Measurements from ENCODE around the gene LRRN4CL. TPM values are rescaled to one million over a fixed set of nuclear protein-coding genes. Genes with fewer than 3 reads are reported as not detected.
"Not testable (repeated sequence)": the region's sequence is repeated elsewhere in the genome, so short reads cannot be mapped to it uniquely, and the experiment has no call there.

Gene LRRN4CL
- total RNA-seq, 1 experiment from 2014 or later = 2.3 TPM

- Histone ChIP-seq H3K4me3 (no peak overlapping the region), H3K9me3 (no peaks in the 10 kb centered on the region), H3K36me3 (peaks cover 87% of the 10 kb centered on the region), H3K27me3 (no peaks in the 10 kb centered on the region)
- no peak for DNase-seq
These were observed 26.1 kb upstream of the LRRN4CL start for GRCh38 chr11:62715150-62716130.

- no peak for DNase-seq
- Histone ChIP-seq H3K36me3 (peaks cover 90% of the 10 kb centered on the region), H3K4me3 (no peak overlapping the region), H3K9me3 (no peaks in the 10 kb centered on the region), H3K27me3 (no peaks in the 10 kb centered on the region)
These were observed 24.0 kb upstream of the LRRN4CL start for GRCh38 chr11:62713343-62713742.

- no peak overlapping the region for H3K4me3 ChIP-seq
- no peaks in the 10 kb centered on the region for H3K9me3 ChIP-seq
- DNase-seq = no peak
- H3K27me3 ChIP-seq = no peaks in the 10 kb centered on the region
- H3K36me3 ChIP-seq = peaks cover 87% of the 10 kb centered on the region
These were observed 23.5 kb upstream of the LRRN4CL start for GRCh38 chr11:62712861-62713260.

- no peak overlapping the region for H3K4me3 ChIP-seq
- peaks cover 82% of the 10 kb centered on the region for H3K36me3 ChIP-seq
- no peaks in the 10 kb centered on the region for H3K27me3 ChIP-seq
- DNase-seq = no peak
- no peaks in the 10 kb centered on the region for H3K9me3 ChIP-seq
These were observed 23.0 kb upstream of the LRRN4CL start for GRCh38 chr11:62712276-62712812.

- H3K4me3 ChIP-seq = peak overlapping the region; percentile 23; the same call in 1 of the 2 replicates
- no peaks in the 10 kb centered on the region for H3K9me3 ChIP-seq
- no peaks in the 10 kb centered on the region for H3K27me3 ChIP-seq
- DNase-seq = peak; percentile 22
- H3K36me3 ChIP-seq = peaks cover 76% of the 10 kb centered on the region
These were observed 20.6 kb upstream of the LRRN4CL start for GRCh38 chr11:62710001-62710345.

GRCh38 chr11:62709247-62710000 is 20.1 kb upstream of the LRRN4CL start:
- peak; percentile 77 for DNase-seq
- peaks cover 78% of the 10 kb centered on the region for H3K36me3 ChIP-seq
- no peaks in the 10 kb centered on the region for H3K27me3 ChIP-seq
- no peaks in the 10 kb centered on the region for H3K9me3 ChIP-seq
- H3K4me3 ChIP-seq = peak overlapping the region; percentile 23

- H3K27me3 ChIP-seq = no peaks in the 10 kb centered on the region
- DNase-seq = no peak
- no peak overlapping the region for H3K4me3 ChIP-seq
- H3K9me3 ChIP-seq = no peaks in the 10 kb centered on the region
- peaks cover 74% of the 10 kb centered on the region for H3K36me3 ChIP-seq
These were observed 19.5 kb upstream of the LRRN4CL start for GRCh38 chr11:62708793-62709192.

GRCh38 chr11:62708392-62708791 is 19.1 kb upstream of the LRRN4CL start:
- H3K9me3 ChIP-seq = no peaks in the 10 kb centered on the region
- H3K27me3 ChIP-seq = no peaks in the 10 kb centered on the region
- DNase-seq = no peak
- no peak overlapping the region for H3K4me3 ChIP-seq
- peaks cover 74% of the 10 kb centered on the region for H3K36me3 ChIP-seq

GRCh38 chr11:62707277-62707861 is 18.0 kb upstream of the LRRN4CL start, which contains the start of the genes BSCL2 and GNG3:
Gene BSCL2 (minus strand): TSS chr11:62707424. CDS start chr11:62707195, 229 bp downstream.
Gene GNG3 (plus strand): TSS chr11:62707676. CDS start chr11:62708296, 620 bp downstream.
- Histone ChIP-seq H3K4me3 (peak within 1 kb of the TSS; percentile 85), H3K27me3 (no peaks in the 10 kb centered on the region), H3K36me3 (peaks cover 71% of the 10 kb centered on the region), H3K9me3 (no peaks in the 10 kb centered on the region)
- no peak for DNase-seq

- peaks cover 69% of the 10 kb centered on the region for H3K36me3 ChIP-seq
These were observed 17.5 kb upstream of the LRRN4CL start for GRCh38 chr11:62706850-62707247.

GRCh38 chr11:62705880-62706849 is 16.8 kb upstream of the LRRN4CL start:
- no peaks in the 10 kb centered on the region for H3K9me3 ChIP-seq
- no peaks in the 10 kb centered on the region for H3K27me3 ChIP-seq
- peak; percentile 92 for DNase-seq
- peak overlapping the region; percentile 85 for H3K4me3 ChIP-seq
- H3K36me3 ChIP-seq = peaks cover 67% of the 10 kb centered on the region

More at GRCh38 chr11:62706850-62707247, 17.5 kb upstream of the LRRN4CL start:
- no peak for DNase-seq
- Histone ChIP-seq H3K27me3 (no peaks in the 10 kb centered on the region), H3K4me3 (peak overlapping the region; percentile 85), H3K9me3 (no peaks in the 10 kb centered on the region)

- Histone ChIP-seq H3K9me3 (no peaks in the 10 kb centered on the region), H3K27me3 (no peaks in the 10 kb centered on the region), H3K4me3 (peak overlapping the region; percentile 85), H3K36me3 (peaks cover 66% of the 10 kb centered on the region)
- DNase-seq = no peak
These were observed 16.1 kb upstream of the LRRN4CL start for GRCh38 chr11:62705413-62705812.

- not testable (repeated sequence) for H3K27me3 ChIP-seq, H3K9me3 ChIP-seq, H3K4me3 ChIP-seq, DNase-seq
- peaks cover 55% of the 10 kb centered on the region for H3K36me3 ChIP-seq
These were observed 14.6 kb upstream of the LRRN4CL start for GRCh38 chr11:62703921-62704320.

GRCh38 chr11:62702246-62702645 is 12.9 kb upstream of the LRRN4CL start:
- no peaks in the 10 kb centered on the region for H3K9me3 ChIP-seq
- DNase-seq = no peak
- H3K4me3 ChIP-seq = no peak overlapping the region
- peaks cover 47% of the 10 kb centered on the region for H3K36me3 ChIP-seq
- no peaks in the 10 kb centered on the region for H3K27me3 ChIP-seq

GRCh38 chr11:62694455-62695167 is 5.3 kb upstream of the LRRN4CL start:
- H3K27me3 ChIP-seq = no peaks in the 10 kb centered on the region
- peaks cover 39% of the 10 kb centered on the region for H3K36me3 ChIP-seq
- H3K4me3 ChIP-seq = no peak overlapping the region
- no peaks in the 10 kb centered on the region for H3K9me3 ChIP-seq
- peak; percentile 65 for DNase-seq
